ENCODE data around the gene MRM2.

MRM2 gene

GRCh38 chr7:2195400-2196246 lies 46.4 kb downstream of the MRM2 start:
- Histone ChIP-seq H3K9ac (ENCODE audit: insufficient read length, low read depth) (no peak overlapping the region), H3K27me3 (ENCODE audit: insufficient read depth, insufficient read length) (no peaks in the 10 kb centered on the region), H3K9me3 (ENCODE audit: insufficient read depth, low read length) (peaks cover 31% of the 10 kb centered on the region), H3K4me3 (ENCODE audit: insufficient read length, low read depth) (no peak overlapping the region), H3K4me1 (ENCODE audit: insufficient read depth, insufficient read length) (peaks cover 2% of the 10 kb centered on the region), H3K36me3 (ENCODE audit: insufficient read depth, insufficient read length, low read length) (peaks cover 75% of the 10 kb centered on the region)
- no peak for TF ChIP-seq YY1 (IDR thresholded peaks at IDR 0.05; ENCODE audit: insufficient read depth, insufficient read length)
- DNase-seq (ENCODE audit: low read depth, low spot score) = no peak

GRCh38 chr7:2193575-2194305 lies 48.3 kb downstream of the MRM2 start:
- peaks cover 65% of the 10 kb centered on the region for H3K36me3 ChIP-seq (ENCODE audit: insufficient read depth, insufficient read length, low read length)
- no peak overlapping the region for H3K9ac ChIP-seq (ENCODE audit: insufficient read length, low read depth)
- no peak for TF ChIP-seq SUZ12 (IDR thresholded peaks at IDR 0.05; ENCODE audit: extremely low read depth, insufficient read depth, insufficient read length)
- TF ChIP-seq ZNF274 (IDR thresholded peaks at IDR 0.05; ENCODE audit: low read depth, low read length) = no peak
- no peak for TF ChIP-seq YY1 (IDR thresholded peaks at IDR 0.05; ENCODE audit: insufficient read depth, insufficient read length)
- peaks cover 31% of the 10 kb centered on the region for H3K9me3 ChIP-seq (ENCODE audit: insufficient read depth, low read length)
- no peak for DNase-seq (ENCODE audit: low read depth, low spot score)
- no peaks in the 10 kb centered on the region for H3K27me3 ChIP-seq (ENCODE audit: insufficient read depth, insufficient read length)
- H3K4me3 ChIP-seq (ENCODE audit: insufficient read length, low read depth) = no peak overlapping the region
- peaks cover 2% of the 10 kb centered on the region for H3K4me1 ChIP-seq (ENCODE audit: insufficient read depth, insufficient read length)

- no peak for DNase-seq (ENCODE audit: low read depth, low spot score)
- Histone ChIP-seq H3K4me1 (ENCODE audit: insufficient read depth, insufficient read length) (no peaks in the 10 kb centered on the region), H3K9ac (ENCODE audit: insufficient read length, low read depth) (no peak overlapping the region), H3K9me3 (ENCODE audit: insufficient read depth, low read length) (peaks cover 31% of the 10 kb centered on the region), H3K36me3 (ENCODE audit: insufficient read depth, insufficient read length, low read length) (peaks cover 58% of the 10 kb centered on the region), H3K4me3 (ENCODE audit: insufficient read length, low read depth) (no peak overlapping the region), H3K27me3 (ENCODE audit: insufficient read depth, insufficient read length) (no peaks in the 10 kb centered on the region)
- TF ChIP-seq SUZ12 (IDR thresholded peaks at IDR 0.05; ENCODE audit: extremely low read depth, insufficient read depth, insufficient read length) = no peak
- TF ChIP-seq ZNF274 (IDR thresholded peaks at IDR 0.05; ENCODE audit: low read depth, low read length) = no peak
- no peak for TF ChIP-seq YY1 (IDR thresholded peaks at IDR 0.05; ENCODE audit: insufficient read depth, insufficient read length)
Measured at GRCh38 chr7:2192831-2193534, 49.0 kb downstream of the MRM2 start.

GRCh38 chr7:2191016-2191415 lies 51.0 kb downstream of the MRM2 start:
- H3K4me3 ChIP-seq (ENCODE audit: insufficient read length, low read depth) = no peak overlapping the region
- H3K36me3 ChIP-seq (ENCODE audit: insufficient read depth, insufficient read length, low read length) = peaks cover 46% of the 10 kb centered on the region
- H3K27me3 ChIP-seq (ENCODE audit: insufficient read depth, insufficient read length) = no peaks in the 10 kb centered on the region
- H3K4me1 ChIP-seq (ENCODE audit: insufficient read depth, insufficient read length) = no peaks in the 10 kb centered on the region
- H3K9me3 ChIP-seq (ENCODE audit: insufficient read depth, low read length) = peaks cover 13% of the 10 kb centered on the region
- no peak for TF ChIP-seq ZNF274 (IDR thresholded peaks at IDR 0.05; ENCODE audit: low read depth, low read length)
- TF ChIP-seq YY1 (IDR thresholded peaks at IDR 0.05; ENCODE audit: insufficient read depth, insufficient read length) = no peak
- no peak for TF ChIP-seq SUZ12 (IDR thresholded peaks at IDR 0.05; ENCODE audit: extremely low read depth, insufficient read depth, insufficient read length)
- DNase-seq (ENCODE audit: low read depth, low spot score) = no peak
- no peak overlapping the region for H3K9ac ChIP-seq (ENCODE audit: insufficient read length, low read depth)

GRCh38 chr7:2190531-2190930 lies 51.5 kb downstream of the MRM2 start:
- no peak overlapping the region for H3K9ac ChIP-seq (ENCODE audit: insufficient read length, low read depth)
- no peak overlapping the region for H3K4me3 ChIP-seq (ENCODE audit: insufficient read length, low read depth)
- no peaks in the 10 kb centered on the region for H3K27me3 ChIP-seq (ENCODE audit: insufficient read depth, insufficient read length)
- TF ChIP-seq YY1 (IDR thresholded peaks at IDR 0.05; ENCODE audit: insufficient read depth, insufficient read length) = no peak
- no peak for TF ChIP-seq SUZ12 (IDR thresholded peaks at IDR 0.05; ENCODE audit: extremely low read depth, insufficient read depth, insufficient read length)
- no peak for TF ChIP-seq ZNF274 (IDR thresholded peaks at IDR 0.05; ENCODE audit: low read depth, low read length)
- DNase-seq (ENCODE audit: low read depth, low spot score) = no peak
- peaks cover 44% of the 10 kb centered on the region for H3K36me3 ChIP-seq (ENCODE audit: insufficient read depth, insufficient read length, low read length)
- H3K9me3 ChIP-seq (ENCODE audit: insufficient read depth, low read length) = peaks cover 8% of the 10 kb centered on the region
- no peaks in the 10 kb centered on the region for H3K4me1 ChIP-seq (ENCODE audit: insufficient read depth, insufficient read length)

GRCh38 chr7:2186166-2186565 lies 55.8 kb downstream of the MRM2 start:
- DNase-seq (ENCODE audit: low read depth, low spot score) = no peak
- no peaks in the 10 kb centered on the region for H3K27me3 ChIP-seq (ENCODE audit: insufficient read depth, insufficient read length)
- H3K9ac ChIP-seq (ENCODE audit: insufficient read length, low read depth) = no peak overlapping the region
- no peaks in the 10 kb centered on the region for H3K4me1 ChIP-seq (ENCODE audit: insufficient read depth, insufficient read length)
- no peak for TF ChIP-seq SUZ12 (IDR thresholded peaks at IDR 0.05; ENCODE audit: extremely low read depth, insufficient read depth, insufficient read length)
- no peak for TF ChIP-seq ZNF274 (IDR thresholded peaks at IDR 0.05; ENCODE audit: low read depth, low read length)
- TF ChIP-seq YY1 (IDR thresholded peaks at IDR 0.05; ENCODE audit: insufficient read depth, insufficient read length) = no peak
- H3K36me3 ChIP-seq (ENCODE audit: insufficient read depth, insufficient read length, low read length) = peaks cover 36% of the 10 kb centered on the region
- H3K9me3 ChIP-seq (ENCODE audit: insufficient read depth, low read length) = no peaks in the 10 kb centered on the region
- H3K4me3 ChIP-seq (ENCODE audit: insufficient read length, low read depth) = no peak overlapping the region

- Histone ChIP-seq H3K4me3 (ENCODE audit: insufficient read length, low read depth) (no peak overlapping the region), H3K4me1 (ENCODE audit: insufficient read depth, insufficient read length) (no peaks in the 10 kb centered on the region), H3K9me3 (ENCODE audit: insufficient read depth, low read length) (no peaks in the 10 kb centered on the region), H3K27me3 (ENCODE audit: insufficient read depth, insufficient read length) (no peaks in the 10 kb centered on the region), H3K9ac (ENCODE audit: insufficient read length, low read depth) (no peak overlapping the region), H3K36me3 (ENCODE audit: insufficient read depth, insufficient read length, low read length) (peaks cover 36% of the 10 kb centered on the region)
- DNase-seq (ENCODE audit: low read depth, low spot score) = no peak
- TF ChIP-seq ZNF274 (IDR thresholded peaks at IDR 0.05; ENCODE audit: low read depth, low read length) (no peak), SUZ12 (IDR thresholded peaks at IDR 0.05; ENCODE audit: extremely low read depth, insufficient read depth, insufficient read length) (no peak), YY1 (IDR thresholded peaks at IDR 0.05; ENCODE audit: insufficient read depth, insufficient read length) (no peak)
Measured at GRCh38 chr7:2185715-2186114, 56.3 kb downstream of the MRM2 start.

Measured in NT2/D1 (cell line).